ENCODE measurements around the gene PEA15.
A peak's percentile ranks its signal among the peaks of the same experiment; 100 is the strongest.

The PEA15 gene

DNA sequence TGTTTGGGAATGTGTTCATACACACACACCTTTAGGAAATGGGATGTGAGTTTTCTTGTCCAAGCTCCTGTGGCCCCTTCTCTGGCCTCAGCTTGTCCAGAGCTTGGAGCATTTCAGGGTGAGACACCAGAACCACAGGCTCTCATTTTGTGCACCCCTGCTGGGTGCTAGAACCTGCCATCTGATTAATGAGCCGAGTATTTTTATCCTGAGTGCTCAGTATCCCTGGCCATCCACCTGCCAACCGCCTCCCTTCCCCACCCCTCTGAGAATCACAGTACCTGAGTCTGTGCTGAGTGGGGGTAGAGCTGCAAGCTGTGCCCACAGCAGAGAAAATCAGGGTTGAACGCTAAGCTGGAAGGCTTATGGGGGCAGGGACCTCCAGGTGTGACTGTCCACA, 13.4 kb upstream of the PEA15 start:
- no peak overlapping the region for H3K9ac ChIP-seq (ENCODE audit: low read length)
- H3K4me3 ChIP-seq (ENCODE audit: low read depth, low read length, poor library complexity, severe bottlenecking), result no peak overlapping the region
- H3K36me3 ChIP-seq (ENCODE audit: insufficient read depth, low read length), result no peaks in the 10 kb centered on the region
- H3K9me3 ChIP-seq (ENCODE audit: low read length), result no peaks in the 10 kb centered on the region
- H4K20me1 ChIP-seq (ENCODE audit: insufficient read depth, low read length), result no peaks in the 10 kb centered on the region
- TF ChIP-seq EZH2 (IDR thresholded peaks at IDR 0.05; ENCODE audit: borderline replicate concordance, low read length), result no peak
- TF ChIP-seq, protein P1, sequence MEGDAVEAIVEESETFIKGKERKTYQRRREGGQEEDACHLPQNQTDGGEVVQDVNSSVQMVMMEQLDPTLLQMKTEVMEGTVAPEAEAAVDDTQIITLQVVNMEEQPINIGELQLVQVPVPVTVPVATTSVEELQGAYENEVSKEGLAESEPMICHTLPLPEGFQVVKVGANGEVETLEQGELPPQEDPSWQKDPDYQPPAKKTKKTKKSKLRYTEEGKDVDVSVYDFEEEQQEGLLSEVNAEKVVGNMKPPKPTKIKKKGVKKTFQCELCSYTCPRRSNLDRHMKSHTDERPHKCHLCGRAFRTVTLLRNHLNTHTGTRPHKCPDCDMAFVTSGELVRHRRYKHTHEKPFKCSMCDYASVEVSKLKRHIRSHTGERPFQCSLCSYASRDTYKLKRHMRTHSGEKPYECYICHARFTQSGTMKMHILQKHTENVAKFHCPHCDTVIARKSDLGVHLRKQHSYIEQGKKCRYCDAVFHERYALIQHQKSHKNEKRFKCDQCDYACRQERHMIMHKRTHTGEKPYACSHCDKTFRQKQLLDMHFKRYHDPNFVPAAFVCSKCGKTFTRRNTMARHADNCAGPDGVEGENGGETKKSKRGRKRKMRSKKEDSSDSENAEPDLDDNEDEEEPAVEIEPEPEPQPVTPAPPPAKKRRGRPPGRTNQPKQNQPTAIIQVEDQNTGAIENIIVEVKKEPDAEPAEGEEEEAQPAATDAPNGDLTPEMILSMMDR (IDR thresholded peaks at IDR 0.05; ENCODE audit: low read length), result no peak
- H3K27ac ChIP-seq (ENCODE audit: low read depth, low read length, poor library complexity, severe bottlenecking), result no peak overlapping the region
- H3K79me2 ChIP-seq (ENCODE audit: insufficient read depth, low read length), result no peaks in the 10 kb centered on the region
- H3K9me2 ChIP-seq (ENCODE audit: low read depth, low read length), result no peaks in the 10 kb centered on the region
- H2AFZ ChIP-seq (ENCODE audit: low read length), result no peak overlapping the region
- H3K4me1 ChIP-seq (ENCODE audit: insufficient read depth, low read length, severe bottlenecking), result peaks cover 6% of the 10 kb centered on the region
- no peak overlapping the region for H3K4me2 ChIP-seq (ENCODE audit: low read length)
- H3F3A ChIP-seq (ENCODE audit: insufficient read depth, low read length), result no peaks in the 10 kb centered on the region
- H3K27me3 ChIP-seq (ENCODE audit: insufficient read depth, low read length), result no peaks in the 10 kb centered on the region

DNA sequence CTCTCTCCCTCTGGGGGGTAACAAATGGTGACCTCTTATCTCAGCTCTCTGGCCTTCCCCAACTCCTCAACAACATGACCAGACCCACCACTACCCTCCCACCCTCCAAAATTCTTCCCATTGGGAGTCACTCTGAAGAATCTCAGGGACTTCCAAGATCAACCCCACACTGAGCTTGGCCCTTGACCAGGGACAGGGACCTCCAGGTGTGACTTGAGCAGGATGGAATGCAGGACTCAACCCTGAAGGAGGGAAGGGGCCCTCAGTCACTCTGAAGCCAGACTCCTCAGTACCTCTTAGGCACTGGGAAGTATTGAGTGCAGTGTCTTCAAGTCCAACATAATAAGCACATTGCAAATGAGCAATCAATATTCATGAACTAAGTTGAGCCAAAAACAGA, 12.9 kb upstream of the PEA15 start:
- Histone ChIP-seq H4K20me1 (ENCODE audit: insufficient read depth, low read length) (no peaks in the 10 kb centered on the region), H3K36me3 (ENCODE audit: insufficient read depth, low read length) (no peaks in the 10 kb centered on the region), H3K79me2 (ENCODE audit: insufficient read depth, low read length) (no peaks in the 10 kb centered on the region), H3K9ac (ENCODE audit: low read length) (no peak overlapping the region), H3K4me1 (ENCODE audit: insufficient read depth, low read length, severe bottlenecking) (peaks cover 6% of the 10 kb centered on the region), H3K27me3 (ENCODE audit: insufficient read depth, low read length) (no peaks in the 10 kb centered on the region), H3K9me3 (ENCODE audit: low read length) (no peaks in the 10 kb centered on the region), H3F3A (ENCODE audit: insufficient read depth, low read length) (no peaks in the 10 kb centered on the region), H3K27ac (ENCODE audit: low read depth, low read length, poor library complexity, severe bottlenecking) (no peak overlapping the region), H3K9me2 (ENCODE audit: low read depth, low read length) (no peaks in the 10 kb centered on the region), H2AFZ (ENCODE audit: low read length) (no peak overlapping the region), H3K4me3 (ENCODE audit: low read depth, low read length, poor library complexity, severe bottlenecking) (no peak overlapping the region), H3K4me2 (ENCODE audit: low read length) (no peak overlapping the region)
- no peak for TF ChIP-seq EZH2 (IDR thresholded peaks at IDR 0.05; ENCODE audit: borderline replicate concordance, low read length)
- TF ChIP-seq, protein P1 (IDR thresholded peaks at IDR 0.05; ENCODE audit: low read length), result no peak

DNA sequence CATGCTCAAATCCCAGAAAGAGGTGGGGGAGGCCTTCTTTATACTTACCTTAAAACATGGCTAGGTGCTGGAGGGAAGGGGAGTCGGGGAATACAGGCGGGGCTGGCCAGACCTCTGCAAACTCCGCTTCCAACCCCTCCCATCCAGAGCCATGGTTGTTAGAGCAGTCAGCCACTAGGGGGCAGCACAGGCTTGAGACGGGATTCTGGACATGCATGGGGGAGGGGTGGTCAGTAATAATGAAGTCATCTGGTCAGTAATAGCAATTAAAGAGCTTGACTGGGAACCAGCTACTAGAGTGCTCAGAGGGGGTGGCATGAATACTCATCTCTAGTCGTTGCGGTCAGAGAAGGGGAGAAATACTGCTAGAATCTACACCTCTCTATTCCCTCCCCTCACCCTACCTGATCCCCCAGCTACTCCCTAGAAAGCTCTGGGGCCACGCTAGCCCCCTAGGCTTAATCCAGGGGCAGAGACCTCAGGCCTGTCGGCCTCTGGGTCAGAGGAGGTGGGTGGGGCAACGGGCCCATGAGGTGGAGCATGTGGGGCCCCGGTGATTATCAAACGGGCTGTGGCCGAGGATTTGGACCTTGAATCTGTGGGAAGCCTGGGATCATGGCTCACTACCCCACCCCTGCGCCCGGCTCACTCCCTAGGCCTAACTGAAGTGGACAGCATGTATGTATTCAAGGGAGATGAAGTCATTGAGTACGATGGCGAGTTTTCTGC, 11.9 kb upstream of the PEA15 start:
- H3K9me2 ChIP-seq (ENCODE audit: low read depth, low read length), result no peaks in the 10 kb centered on the region
- no peak overlapping the region for H3K27ac ChIP-seq (ENCODE audit: low read depth, low read length, poor library complexity, severe bottlenecking)
- H3K9me3 ChIP-seq (ENCODE audit: low read length), result no peaks in the 10 kb centered on the region
- no peaks in the 10 kb centered on the region for H4K20me1 ChIP-seq (ENCODE audit: insufficient read depth, low read length)
- peaks cover 6% of the 10 kb centered on the region for H3K4me1 ChIP-seq (ENCODE audit: insufficient read depth, low read length, severe bottlenecking)
- no peak overlapping the region for H3K9ac ChIP-seq (ENCODE audit: low read length)
- no peaks in the 10 kb centered on the region for H3K36me3 ChIP-seq (ENCODE audit: insufficient read depth, low read length)
- H3K27me3 ChIP-seq (ENCODE audit: insufficient read depth, low read length), result no peaks in the 10 kb centered on the region
- no peak overlapping the region for H3K4me3 ChIP-seq (ENCODE audit: low read depth, low read length, poor library complexity, severe bottlenecking)
- TF ChIP-seq, protein P1 (IDR thresholded peaks at IDR 0.05; ENCODE audit: low read length), result peak; percentile 96
- no peak for TF ChIP-seq EZH2 (IDR thresholded peaks at IDR 0.05; ENCODE audit: borderline replicate concordance, low read length)
- no peaks in the 10 kb centered on the region for H3K79me2 ChIP-seq (ENCODE audit: insufficient read depth, low read length)
- no peak overlapping the region for H2AFZ ChIP-seq (ENCODE audit: low read length)
- H3F3A ChIP-seq (ENCODE audit: insufficient read depth, low read length), result no peaks in the 10 kb centered on the region
- no peak overlapping the region for H3K4me2 ChIP-seq (ENCODE audit: low read length)

Measured in OCI-LY1 (cell line).